Measurements from ENCODE around the gene UNC13B.

Gene UNC13B

DNA sequence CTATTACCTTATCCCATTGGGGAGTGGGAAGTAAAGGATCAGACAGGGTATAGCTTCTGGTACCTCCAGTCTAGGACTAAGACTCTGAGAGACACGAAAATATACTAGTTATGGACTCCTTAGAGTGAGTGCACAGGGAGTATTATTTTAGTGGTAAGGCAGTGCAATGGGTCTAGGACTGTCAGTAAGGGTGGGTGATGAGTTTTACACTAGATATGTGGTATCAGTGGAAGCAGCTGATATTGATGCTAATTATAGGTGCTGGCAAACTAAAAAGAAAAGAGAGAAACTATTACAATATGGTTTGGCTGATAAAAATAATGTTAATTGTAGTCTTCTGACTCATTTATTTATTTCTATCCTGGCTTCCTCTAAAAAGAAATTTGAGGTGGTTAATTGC lies 118.6 kb downstream of the UNC13B start:
- DNase-seq = no peak

DNA sequence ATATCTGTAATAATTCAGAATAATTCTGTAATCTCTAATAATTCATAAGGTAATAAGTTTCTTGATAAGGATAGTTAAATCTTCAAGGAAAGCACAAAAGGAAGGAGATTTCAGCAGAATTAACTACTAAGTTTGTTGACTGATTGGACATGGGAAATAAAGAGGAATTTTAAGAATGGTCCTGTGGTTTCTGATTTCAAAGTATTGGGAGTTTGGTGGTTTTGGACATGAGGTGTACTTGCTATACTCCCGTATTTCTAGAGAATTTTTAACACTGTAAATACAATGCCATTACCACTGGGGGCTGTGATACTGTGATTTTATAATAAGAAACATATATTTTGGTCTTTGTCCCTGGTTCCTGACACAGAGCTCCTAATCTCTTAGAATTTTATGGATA lies 123.9 kb downstream of the UNC13B start:
- DNase-seq = no peak

DNA sequence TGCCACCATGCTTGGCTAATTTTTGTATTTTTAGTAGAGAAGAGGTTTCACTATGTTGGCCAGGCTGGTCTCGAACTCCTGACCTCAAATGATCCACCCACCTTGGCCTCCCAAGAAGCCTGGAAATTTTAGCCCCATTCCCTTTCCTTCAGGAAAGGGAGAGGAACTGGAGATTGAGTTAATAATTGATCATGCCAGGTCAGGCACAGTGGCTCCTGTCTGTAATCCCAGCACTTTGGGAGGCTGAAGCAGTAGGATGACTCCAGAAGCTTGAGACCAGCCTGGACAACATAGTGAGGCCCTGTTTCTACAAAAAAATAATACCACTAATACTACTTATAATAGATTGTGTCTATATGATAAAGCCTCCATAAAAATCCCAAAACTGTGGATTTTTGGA lies 124.6 kb downstream of the UNC13B start:
- DNase-seq = no peak

DNA sequence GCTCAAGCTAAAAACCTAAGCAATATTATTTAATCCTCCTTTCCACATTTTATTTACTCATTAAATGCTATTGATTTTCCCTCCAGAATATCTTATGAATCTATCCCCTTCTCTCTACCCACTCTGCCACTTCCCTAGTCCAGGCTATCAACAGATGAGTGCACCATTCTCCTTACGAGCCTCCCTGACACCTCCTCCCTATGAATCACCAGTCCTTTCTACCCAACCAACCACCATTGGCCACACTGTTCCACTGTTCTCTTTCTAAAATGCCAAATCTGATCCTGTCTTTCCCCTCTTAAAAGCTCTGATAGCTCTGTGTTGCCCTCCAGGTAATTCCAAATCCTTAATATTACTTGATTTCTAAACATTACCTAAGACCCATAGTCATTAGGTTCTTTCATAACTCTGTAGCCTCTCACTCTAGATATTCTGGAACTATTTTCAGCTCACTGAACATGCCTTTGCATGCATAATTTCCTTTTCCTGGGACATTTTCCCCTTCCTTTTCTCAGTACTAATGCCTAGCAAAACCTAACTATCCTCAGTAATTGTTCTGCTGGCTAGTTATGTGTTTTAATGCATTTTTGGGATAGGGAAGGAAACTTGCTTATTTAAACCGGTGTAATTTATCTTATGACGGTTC lies 126.3 kb downstream of the UNC13B start:
- DNase-seq = no peak

DNA sequence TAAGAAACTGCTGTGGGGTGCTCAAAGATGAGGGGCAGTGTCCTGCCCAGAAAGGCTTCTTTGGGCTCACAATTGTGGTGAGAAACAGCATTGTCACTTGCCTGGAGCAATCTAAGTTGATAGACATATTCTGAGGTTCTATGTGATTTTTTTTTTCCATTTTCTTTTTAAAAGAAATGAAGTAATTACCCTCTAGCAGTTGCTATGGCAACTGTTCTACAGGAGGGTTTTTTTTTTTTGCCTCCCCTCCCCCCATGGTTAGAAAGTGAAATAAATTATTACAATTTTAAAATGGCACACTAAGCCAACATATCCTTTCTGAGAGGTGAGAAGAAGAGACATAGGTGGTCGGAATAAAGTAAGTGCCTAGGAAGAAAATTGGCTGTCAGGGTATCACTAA lies 127.0 kb downstream of the UNC13B start:
- DNase-seq = no peak

DNA sequence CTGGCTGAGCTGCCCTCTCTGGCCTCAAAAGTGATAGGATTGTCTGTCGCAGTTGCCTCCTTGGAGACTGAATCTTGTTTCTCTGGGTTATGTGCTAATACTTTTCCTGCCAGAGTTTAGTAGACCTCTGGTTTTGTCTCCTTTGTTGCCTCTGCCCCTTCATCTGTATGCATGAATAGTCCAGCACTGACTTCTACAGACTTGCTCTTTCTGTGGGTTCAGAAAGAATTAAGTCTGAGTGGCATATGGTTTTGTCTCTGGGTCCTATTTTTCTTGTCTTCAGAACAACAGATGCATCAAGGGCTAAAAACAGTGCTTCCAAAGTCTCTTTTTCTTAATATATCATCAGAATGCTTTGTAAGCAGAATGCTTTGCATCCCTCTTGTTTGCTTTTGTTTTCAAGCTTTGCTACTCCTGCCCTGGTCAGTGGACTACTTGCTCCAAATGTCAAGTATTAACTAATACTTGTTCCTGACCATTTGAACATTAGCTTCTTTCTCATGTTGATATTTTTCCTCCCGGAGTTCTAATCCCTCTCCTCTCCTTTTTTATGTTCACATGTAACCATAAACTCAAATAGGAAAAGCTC lies 131.7 kb downstream of the UNC13B start:
- DNase-seq = no peak

DNA sequence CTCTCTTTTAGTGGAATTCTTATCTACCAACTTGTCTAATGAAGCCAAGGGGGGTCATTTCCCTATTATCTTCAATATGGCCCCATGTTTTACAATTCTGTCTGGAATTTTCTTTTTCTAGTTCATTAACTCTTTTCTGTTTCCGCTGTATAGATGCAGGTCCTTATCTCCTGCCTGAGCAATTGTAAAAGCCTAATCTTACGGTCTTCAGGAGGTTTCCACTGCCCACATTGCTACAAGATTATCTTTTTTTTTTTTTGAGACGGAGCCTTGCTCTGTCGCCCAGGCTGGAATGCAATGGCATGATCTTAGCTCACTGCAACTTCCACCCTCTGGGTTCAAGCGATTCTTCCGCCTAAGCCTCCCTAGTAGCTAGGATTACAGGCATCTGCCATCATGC lies 132.3 kb downstream of the UNC13B start:
- DNase-seq = no peak

DNA sequence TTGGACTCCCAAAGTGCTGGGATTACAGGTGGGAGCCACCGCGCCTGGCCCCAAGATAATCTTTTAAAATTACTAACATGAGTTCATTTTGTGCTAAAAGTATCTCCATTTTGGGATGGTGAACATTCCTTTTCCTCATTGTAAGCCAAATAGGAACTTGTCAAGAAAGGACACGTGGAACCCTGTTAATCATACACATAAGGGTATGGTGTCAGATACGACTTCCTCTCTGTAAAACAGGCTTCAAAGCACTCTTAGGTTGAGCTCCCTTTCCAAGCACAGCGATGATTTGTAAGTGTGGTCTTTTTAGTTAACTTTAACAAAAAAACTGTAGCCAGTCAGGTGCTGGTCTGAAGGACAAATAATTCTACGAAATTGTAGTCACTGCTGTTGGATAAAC lies 132.7 kb downstream of the UNC13B start:
- DNase-seq = no peak

DNA sequence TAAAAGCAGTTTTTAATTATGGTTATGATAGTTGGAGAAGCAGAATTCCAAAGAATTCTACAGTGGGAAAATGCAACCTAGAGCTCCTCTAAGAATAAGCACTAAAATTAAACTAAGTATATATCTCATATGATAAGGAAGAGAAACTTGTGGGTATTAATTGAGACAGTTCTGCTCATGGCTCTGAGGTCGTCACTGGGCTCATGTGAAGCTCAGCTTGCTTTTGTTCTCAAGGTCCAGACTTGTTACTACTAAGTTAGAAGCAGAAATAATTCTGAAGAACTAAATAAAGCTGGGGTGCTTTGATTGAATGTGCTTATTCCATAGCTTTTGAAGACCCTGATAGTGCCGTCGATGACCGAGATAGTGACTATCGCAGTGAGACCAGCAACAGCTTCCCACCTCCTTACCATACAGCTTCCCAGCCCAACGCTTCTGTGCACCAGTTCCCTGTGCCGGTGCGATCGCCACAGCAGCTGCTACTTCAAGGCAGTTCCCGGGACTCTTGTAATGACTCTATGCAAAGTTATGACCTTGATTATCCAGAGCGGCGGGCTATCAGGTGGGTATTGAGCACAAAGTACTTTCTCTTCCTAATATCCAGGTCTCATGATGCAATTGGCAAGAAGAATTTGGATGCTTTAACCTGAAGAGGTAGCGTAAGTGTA lies 133.7 kb downstream of the UNC13B start:
- DNase-seq = no peak

DNA sequence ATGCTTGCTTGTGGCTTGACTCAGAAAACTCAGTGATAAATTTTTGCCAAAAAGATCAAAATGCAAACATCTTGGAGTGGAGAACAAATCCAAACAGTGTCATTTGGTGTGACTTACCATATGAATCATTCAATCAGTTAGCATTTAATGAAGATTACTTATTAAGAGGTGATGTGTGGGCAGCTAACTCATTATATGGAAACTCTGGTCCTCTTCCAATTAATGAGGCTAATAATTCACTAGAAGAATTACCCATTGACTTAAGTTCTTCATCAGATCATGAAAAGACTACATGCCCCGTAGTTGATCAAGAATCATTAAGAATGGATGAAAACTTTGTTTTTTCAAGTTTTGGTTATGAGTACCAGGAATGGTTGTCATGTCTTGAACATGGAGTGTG lies 141.8 kb downstream of the UNC13B start:
- no peak for DNase-seq

DNA sequence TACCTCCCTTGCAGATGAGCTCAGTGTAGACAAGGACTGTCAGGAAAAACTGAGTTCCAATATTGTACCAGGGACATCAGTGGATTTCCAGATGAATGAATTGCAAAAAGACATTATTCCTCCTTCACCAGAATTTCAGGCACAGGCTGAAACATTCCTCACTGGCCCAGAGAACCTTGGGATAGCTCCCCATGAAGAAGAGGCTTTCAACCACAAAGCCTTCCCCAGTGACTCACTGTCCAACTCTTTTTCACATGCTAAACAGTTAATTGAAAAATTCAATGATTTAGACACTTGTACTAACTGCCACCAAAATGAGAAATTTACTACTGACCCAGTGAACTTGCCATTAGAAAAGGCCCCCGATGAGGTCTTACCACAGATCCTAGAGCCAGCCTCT lies 144.5 kb downstream of the UNC13B start:
- DNase-seq = no peak

DNA sequence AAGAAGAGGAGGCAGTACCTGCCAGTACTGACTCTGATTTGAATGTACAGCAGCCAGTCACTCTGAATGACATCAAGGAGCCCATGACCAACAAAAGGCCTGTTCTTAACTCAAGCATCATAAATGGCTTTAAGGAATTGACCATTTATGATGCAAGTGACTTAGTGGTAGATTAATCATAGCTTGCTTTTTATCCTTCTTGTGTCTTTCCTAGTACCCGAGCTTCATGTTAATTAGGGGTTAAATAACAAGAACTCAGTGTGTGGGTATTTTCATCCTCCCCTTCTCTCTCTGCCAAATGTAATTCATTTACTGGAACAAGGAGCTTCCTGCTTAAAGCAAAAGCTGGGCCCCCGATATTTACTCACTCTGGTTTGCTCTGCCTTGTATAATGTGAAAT lies 146.5 kb downstream of the UNC13B start:
- DNase-seq = no peak

DNA sequence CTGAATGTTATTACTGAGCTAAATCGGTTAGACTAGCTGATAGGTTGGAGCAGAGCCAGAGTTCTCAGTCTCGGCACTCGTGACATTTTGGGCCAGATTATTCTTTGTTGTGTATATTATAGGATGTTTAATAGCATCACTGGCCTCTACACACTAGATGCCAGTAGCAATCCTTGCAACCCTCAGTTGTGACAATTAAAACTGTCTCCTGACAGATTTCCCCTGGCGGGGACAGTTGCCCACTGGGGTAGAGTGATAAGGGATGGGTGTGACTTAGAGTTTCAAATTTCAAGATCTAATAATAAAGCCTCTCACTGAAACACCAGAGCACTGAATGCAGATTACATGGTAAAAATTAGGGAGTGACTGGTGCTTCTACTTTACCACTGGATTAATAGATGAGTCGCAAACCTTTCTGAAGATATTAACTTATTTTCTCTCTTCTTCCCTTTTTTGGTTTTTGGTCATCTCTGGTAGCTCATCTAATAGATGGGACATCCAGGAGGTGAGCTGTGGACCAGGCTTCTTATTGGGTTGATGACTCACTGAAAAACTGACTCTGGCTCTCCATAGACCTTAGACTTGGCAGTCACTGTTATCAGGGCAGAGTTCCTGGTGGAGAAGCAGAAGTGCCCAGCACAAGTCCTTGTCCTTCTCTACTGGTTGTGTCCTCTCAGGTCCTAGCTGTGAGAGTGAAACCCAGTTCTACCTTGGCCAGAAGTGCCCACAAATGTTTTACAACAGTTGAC lies 150.3 kb downstream of the UNC13B start:
- no peak for DNase-seq

DNA sequence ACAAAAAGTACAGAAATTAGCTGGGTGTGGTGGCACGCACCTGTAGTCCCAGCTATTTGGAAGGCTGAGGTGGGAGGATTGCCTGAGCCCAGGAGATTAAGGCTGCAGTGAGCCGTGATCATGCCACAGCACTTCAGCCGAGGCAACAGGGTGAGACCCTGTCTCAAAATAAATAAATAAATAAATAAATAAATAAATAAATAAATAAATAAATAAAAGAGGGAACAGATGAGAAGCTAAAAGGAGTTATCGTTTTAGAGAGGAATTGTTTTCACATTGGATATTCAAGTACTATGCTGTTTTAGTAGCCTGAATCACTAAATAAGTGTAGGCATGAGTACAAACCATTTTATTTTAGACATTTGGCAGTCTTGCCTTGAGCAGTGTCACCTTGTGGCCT lies 151.7 kb downstream of the UNC13B start:
- no peak for DNase-seq

DNA sequence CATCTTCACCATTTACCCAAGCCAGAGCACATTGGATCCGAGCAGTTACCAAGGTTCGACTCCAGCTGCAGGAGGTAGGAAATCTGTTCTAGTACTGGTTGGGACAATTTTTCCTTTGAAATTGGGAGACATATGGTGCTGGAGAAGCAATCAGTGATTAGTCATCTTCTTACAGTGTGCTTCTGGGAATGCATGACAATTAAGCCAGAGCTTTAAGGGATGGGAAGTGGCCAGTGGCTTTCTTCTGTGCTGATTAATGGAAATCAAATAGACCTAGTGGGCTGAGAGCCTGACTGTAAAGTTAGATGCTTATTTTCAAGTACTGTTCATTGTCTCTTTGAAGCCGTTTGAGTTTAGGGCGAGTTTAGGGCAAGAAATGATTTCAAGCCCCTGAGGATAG lies 152.1 kb downstream of the UNC13B start:
- DNase-seq = no peak

DNA sequence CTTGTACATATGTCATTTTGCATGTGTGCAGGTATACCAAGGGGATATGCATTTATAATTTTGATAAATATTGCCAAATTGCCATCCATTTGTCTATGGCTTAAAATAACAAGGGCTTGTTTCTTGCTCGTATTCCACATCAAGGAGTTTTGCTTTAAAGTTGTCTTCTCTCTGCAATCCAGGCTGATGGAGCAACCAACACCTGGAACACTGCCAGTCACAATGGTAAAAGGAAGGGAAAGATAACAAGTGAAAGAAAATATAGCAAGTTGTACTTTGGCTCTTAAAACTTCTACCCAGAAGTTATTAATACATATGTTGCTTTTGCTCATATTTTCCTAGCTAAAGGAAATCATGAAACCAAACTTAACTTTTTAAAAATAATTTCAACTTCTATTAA lies 156.9 kb downstream of the UNC13B start:
- no peak for DNase-seq

DNA sequence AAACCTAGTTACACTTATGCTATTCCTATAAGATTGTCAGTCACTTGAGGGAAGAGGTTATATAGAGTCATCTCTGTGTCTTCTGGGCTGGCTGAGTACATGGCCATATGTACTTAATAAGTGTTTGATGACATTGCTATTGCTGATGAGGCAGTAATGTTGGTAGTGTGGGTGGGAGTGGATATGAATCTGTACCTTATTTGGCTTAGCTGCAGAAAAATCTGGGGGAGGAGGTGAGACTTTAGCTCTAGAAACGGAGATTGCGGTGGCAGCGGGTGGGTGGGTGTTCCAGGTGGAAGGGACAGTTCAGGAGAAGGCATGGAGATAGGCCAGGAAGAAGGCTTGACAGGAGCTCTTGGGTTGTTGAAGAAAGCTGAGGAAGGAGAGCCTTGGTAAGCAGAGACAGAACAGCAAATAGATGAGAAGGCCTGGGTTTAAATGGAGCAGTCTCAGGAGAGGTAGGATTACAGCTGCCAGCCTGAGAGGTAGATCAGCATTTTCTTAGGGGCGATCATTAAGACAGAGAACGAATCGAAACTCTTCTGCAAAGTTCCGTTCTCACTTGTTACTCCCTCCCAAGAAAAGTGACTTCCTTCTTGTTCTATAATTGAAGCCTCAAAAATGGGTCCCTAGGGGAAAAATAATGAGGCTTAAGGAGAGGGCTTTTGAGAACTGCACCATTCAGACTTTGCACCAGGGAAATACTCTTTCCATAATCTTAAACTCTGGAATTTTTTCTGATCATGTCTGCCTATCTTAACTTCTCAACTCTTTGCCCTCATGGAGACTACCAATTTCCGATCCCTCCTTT lies 160.5 kb downstream of the UNC13B start:
- no peak for DNase-seq

DNA sequence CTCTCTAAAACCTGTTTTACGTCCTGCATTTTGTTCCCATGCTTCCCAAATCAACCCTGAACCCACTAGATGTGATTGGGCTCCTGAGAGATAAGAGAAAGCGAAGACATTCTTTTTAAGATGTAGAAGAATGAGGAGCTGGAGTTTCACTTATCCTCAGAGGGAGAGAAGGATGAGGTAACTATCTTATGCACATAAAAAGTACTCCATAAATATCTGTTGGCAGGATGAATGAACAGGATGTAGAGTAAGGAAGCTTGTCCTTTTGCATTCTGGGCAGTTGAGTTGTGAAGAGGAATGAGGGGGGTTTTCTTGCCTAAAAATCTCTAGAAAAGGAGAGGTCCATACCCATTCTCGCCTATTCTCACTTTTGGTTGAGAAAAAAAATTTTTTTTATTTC lies 163.2 kb downstream of the UNC13B start:
- no peak for DNase-seq

DNA sequence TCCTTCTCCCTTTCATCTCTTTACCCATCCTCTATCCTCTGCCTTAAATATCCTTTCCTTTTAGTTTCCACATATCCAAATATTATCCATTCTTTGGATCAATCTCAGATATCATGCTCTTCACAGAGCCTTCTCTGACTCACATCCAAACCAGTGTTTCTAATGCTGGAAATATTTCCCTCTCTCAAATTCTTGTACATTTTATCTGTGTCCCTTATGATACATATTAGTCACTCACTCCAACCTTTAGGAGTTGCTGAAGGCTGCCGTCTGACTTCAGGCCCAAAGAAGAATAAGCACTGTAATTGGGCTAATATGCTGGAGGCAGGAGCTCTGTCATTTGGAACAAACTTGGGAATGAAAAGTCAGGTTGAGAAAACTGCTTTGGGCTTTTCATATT lies 171.7 kb downstream of the UNC13B start:
- no peak for DNase-seq

DNA sequence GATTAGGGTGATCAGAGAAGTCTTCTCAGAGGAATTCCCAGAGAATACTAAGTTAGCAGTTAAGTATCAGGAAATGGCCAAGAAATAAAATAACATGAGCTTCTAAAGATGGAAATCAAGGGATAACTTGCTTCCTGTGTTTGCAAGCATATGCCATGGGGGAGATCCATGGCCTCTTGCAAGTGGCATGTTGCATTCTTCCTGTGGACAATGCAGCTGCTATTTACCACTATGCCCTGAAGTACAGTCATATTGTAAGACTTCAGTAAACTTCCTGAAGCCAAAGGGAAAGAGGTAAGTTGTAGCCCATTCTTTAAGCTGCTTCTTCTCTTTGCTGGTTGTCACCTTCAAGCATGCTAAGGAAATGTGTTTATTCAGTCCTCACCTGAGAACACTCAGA lies 173.4 kb downstream of the UNC13B start:
- no peak for DNase-seq

DNA sequence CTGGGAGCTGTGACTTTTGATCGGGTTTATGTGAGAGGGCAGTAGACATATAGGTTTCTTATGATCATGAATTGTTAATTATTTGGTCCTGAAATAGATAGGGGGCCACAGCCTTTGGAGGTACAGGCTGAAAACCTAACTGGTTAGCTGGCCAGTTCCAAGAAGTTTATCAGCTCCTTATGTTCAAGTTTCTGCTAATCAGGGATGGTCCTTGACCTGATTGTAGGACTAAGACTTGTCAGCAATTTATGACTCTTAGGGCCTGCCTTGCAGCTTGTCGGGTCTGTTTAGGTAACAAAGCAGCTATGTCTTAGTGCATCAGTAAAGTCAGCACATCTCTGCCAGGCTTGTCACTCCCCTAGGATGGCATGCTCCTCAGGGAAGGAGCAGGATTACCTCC lies 176.3 kb downstream of the UNC13B start:
- DNase-seq = no peak

DNA sequence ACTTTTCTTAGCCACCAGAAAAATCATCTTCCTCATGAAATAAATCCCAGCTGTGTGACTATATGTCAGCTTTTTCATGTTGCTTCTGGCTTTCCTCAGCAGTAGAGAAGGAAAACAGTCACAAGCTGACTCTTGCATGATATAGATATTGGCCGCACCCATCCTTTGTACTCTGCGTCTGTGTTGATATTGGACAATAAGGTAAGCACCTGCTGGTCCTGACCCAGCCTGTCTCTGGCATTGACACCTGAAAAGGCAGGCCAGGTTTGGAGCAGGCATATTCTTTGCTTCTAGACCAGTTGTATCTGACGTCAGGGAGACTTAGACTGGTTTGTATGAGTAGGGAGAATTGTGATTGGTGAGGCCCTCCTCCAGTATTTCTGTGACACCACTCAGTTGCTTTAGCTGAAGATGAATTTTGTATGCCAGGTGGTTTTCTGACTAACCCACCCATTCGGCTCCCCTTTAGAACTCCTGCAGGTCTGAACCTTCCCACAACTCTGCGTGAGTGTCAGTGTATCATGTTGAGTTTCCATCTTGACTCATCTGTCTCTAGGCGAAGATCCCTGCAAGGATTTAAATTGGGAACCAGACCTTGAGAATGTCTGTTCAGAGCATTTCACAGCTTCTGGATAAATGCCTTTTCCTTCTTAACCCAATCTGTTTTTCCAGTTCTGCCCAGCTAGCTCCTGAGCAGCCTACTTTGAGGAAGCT lies 176.9 kb downstream of the UNC13B start:
- no peak for DNase-seq

DNA sequence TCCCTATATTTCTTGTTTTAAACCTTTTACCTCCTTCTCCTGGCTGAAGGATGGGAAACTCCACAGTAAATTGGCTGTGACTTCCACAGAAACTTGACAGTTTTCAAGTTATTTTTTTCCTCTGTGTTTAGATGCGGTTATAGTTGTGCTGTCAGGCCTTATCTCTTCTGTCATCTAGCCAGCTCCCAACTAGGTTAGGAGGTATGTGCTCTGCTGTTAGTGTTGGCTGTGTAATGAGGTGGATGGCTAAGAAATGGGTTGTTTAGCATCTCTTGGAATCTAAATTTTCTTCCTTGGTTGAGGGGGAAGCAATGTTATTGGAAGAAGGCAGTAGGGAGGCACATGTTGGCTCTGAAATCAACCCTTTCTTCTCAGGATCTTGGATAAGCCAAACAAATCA lies 178.2 kb downstream of the UNC13B start:
- DNase-seq = no peak
